Activated effector memory CD4-positive, alpha-beta T cell treated with Interleukin-2 at 50 U/mL for 16 hours (primary cell): ENCODE data around the gene RGS19.
"Not testable (repeated sequence)": the region's sequence is repeated elsewhere in the genome, so short reads cannot be mapped to it uniquely, and the experiment has no call there.

Experiments used
- DNase-seq: peaks from one replicate; pipeline ENCODE4 v3.0.0-alpha.2; 2020

RGS19 gene

DNA sequence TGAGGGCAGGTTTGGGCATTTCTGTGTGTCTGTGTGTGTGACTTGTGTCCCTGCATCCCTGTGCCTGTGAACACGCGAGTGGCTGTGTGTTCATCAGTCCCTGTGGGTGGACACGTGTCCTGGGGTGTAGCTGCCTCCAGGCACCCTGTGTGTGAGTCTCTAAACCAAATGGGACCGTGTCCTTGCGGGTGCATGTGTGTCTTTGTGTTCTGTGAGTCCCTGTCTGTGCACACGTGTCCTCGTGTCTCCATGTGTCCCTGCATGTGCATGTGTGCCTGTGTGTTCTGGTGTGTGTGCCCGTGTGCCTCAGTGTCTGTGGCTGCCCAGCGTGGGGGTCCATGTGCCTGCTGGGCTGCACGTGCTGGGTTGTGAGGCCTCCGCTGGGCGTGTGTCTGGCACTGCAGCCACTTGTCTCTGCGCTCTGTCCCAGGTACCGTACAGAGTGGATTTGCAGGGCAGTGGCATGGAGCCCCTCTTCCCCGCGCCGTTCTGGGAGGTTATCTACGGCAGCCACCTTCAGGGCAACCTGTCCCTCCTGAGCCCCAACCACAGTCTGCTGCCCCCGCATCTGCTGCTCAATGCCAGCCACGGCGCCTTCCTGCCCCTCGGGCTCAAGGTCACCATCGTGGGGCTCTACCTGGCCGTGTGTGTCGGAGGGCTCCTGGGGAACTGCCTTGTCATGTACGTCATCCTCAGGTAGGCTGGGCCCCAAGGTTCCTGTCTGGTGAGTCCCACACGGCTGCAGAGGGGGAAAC, 13.1 kb upstream of the RGS19 start:
- no peak for DNase-seq

DNA sequence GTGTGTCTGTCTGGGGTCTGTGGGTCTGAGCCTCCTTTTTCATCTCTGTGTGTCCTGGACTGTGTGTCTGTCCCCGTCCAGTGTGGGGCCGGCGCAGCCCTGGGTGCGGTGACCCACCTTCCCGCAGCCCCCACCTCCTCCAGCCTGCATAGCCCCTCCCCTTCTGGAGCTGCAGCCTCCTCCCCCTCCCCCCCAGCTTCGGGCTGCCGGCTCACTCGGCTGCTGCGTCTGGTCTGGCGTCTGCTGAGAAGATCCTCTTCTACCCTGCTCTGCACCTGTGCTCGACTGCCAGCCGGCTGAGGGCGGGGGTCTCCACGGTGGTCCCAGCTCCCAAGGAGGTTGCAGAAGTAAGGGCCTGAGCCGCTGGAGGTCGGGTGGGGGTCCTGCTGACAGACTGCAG, 12.5 kb upstream of the RGS19 start:
- no peak for DNase-seq

DNA sequence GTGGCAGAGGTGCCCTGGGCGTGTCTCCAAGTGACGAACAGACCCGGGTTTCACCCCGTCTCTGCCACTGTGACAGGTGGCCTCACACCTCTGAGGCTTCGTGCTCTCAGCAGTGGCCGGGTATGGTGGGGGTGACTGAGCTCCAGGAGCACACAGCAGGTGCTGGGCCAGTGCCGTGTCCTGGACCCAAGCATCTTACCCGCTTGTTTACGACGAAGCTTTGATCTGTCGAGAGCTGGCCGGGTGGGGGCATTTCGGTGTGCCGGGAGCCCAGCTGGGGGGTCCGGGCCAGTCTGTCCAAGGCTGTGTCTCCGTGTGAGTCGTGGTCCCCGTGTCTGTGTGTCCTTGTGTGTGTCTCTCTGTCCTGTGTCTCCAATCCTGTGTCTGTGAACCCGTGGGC, 12.0 kb upstream of the RGS19 start:
- DNase-seq: no peak

DNA sequence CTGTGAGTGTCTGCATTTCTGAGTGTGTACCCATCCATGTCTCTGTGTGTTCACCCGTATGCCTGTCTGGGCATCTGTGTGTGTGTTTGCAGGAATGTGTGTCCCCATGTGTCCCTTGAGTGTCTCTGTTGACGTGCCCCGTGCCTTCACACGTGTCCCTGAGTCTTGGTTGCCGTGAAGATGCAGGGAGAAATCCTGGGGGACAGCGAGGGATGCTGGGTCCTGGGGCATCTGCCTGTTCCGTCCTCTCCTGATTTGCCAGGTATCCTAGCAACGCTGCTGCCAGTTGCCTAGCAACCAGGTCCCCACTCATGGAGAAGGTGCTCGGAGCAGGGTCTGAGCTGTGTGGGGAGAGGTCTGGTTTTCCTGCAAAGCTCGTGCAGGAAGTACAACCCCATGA, 10.8 kb upstream of the RGS19 start:
- no peak for DNase-seq

DNA sequence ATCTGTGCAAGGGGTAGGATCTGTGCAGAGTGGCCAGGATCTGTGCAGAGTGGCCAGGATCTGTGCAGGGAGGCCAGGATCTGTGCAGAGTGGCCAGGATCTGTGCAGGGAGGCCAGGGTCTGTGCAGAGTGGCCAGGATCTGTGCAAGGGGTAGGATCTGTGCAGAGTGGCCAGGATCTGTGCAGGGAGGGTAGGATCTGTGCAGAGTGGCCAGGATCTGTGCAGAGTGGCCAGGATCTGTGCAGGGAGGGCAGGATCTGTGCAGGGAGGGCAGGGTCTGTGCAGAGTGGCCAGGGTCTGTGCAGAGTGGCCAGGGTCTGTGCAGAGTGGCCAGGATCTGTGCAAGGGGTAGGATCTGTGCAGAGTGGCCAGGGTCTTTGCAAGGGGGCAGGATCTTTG, 9.3 kb upstream of the RGS19 start:
- DNase-seq: not testable (repeated sequence)

DNA sequence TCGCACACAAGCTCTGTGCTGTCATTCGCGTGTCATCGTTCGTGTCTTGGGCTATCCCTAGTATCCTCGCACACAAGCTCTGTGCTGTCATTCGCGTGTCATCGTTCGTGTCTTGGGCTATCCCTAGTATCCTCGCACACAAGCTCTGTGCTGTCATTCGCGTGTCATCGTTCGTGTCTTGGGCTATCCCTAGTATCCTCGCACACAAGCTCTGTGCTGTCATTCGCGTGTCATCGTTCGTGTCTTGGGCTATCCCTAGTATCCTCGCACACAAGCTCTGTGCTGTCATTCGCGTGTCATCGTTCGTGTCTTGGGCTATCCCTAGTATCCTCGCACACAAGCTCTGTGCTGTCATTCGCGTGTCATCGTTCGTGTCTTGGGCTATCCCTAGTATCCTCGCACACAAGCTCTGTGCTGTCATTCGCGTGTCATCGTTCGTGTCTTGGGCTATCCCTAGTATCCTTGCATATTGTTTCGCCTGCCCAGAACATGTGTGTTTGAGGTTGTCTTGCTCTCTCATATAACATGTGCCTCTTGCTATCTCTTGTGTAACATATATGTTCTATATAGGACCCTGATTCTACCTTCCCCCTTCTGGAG, 8.0 kb upstream of the RGS19 start:
- not testable (repeated sequence) for DNase-seq

DNA sequence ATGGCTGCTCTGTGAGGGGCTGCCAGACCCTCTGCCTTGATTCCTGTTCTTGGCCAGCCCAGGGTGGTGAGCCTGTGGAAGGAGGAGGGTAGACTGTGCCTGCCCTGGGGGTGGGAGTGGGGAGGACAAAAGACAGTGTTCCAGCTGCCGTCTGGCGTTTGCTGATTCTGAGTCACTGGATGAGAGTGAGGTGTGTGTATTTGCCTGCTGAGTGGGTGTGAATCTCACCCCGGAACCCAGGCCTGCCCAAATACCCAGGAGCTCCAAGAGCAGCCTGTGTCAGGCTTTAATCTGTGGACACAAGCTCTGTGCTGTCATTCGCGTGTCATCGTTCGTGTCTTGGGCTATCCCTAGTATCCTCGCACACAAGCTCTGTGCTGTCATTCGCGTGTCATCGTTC, 7.5 kb upstream of the RGS19 start:
- no peak for DNase-seq

DNA sequence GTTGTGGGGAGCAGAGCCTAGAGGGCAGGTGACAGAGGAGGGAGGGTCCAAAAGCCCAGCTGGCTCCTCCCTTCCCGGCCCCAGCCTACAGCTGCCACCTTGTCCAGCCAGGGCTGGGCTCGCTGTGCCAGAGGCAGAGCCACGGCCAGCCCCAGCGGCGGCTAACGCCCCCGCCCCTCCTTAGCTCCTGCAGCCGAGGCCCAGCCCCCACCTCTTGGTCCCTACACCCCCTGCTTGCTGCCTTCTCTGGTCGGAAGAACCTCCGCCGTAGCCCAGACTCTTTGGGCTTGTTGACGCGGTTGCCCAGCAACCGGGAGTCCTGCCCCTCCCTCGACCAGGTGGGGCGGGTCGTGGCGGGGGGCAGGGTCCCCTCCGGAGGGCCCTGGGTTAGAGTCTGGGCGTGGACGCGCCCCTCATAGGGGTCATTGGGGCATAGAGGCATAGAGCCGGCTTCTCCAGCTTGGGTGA, 5.4 kb upstream of the RGS19 start:
- DNase-seq: no peak

DNA sequence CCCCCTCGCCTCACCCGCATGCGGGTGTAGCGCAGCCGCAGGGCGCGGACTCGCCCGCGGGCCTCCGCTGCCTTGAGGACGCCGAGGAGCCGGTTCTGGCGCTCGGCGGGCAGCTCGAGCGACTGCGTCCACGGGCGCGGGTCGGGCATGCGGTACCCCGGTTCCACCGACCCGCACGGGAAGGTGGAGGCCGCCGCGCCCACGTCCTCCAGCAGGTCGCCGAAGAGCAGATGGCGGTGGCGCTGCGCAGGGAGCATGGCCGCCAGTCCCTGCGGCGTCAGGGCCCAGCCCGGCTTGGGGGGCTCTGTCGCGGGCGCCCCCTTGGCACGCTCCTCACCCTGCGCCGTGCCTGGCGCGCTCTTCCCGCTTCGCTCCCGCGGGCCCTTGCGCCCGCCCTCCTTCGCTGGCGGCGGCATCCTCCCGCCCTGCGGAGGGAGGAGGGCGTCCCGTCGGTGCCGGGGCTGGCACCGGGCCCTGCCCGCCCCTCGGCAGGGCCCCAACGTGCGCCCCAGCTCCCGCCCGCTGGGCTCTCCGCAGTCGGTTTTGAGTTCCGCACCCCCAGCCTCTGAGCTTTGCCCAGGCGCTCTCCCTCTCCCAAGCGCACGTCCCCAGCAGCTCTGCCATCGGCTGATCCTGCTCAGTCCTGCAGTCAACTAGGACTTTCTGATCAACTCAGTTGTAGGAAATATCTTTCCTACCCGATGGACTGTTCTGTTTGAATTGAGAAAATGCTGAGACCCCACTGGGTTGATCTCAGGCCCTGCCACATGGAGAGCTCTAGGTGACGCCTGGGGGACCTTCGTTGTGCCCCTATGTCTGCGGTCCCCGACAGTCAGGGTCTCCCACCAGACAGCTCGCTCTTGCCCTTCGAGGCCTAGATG, 4.7 kb upstream of the RGS19 start, which contains the start of gene LKAAEAR1:
Gene LKAAEAR1 (minus strand): TSS at position 595 of the 881 bp plus-strand sequence. CDS start 179 bp downstream, at position 416.
- no peak for DNase-seq

DNA sequence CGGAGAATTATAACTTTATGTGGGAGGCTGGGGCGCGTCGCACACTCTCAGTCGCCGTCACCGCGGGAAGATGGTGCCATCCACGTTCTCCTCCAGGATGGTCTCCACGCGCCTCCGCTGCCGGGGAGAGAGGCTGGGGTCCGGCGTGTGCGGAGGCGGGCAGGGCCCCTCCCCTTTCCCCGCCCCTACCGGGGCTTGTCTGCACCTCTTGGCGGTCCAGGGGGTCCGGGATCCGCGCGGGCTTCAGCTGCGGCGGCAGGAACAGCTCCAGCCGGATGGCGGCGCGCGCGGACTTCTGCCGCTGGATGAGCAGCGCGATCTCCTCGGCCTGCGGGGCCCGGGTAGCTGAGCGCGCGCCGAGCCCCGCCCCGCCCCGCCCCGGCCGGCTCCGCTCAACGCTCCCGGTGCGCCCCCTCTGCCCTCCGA, 4.1 kb upstream of the RGS19 start:
- peak; percentile 56 for DNase-seq

DNA sequence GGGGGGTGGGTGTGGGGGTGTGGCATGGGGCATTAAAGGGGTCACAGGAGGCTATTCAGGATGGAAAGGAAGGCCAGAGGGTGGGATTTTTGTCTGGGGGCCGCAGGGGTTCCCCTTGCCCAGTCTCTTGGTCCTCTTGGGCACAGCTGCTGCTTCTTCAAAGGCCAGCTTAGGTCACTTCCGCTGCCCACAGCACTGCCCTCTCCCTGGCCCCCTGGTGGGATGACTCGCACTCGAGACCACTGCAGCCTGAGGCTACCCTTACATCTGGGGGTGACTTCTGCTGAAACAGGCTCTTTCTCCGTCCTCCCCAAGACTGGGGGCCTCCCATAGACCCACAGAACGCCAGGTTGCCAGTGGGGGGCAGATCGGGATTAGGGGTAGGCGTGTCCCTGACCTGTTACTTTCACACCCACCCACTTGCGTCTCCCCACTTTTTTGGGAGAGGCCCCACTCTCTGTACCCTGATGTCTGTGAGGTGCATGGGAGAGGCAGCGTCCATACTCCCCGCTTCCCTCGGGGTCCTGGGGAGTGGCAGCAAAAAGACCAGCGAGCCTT, 3.6 kb upstream of the RGS19 start:
- no peak for DNase-seq

DNA sequence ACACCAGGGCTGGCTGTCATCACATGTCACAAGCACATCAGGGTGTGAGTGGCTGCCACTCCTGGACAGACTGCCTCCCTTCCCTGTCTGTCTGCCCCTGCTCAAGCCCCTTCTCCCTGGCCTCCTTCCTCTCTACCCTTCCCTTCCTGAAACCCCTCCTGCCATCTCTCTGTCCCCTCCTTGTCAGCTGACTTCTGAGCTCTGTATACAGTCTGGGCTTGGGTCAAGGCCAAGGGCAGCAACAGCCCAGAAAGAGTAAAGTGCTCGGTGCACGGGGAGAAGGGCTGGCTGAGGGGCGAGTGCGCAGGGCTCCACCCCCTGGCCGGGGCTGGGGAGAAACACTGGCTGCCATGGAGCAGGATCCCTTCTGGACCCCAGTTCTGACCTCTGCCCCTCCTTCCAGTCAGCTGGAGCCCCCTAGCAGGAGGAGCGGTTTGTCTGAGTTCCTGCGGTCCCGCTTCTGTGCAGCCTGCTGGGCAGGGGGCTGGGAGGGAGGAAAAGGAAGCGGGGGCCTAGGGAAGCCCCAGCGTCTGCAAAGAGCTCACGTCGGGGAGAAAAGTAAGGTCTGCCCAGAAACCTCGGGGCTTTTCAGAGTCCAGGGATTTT, 2.9 kb upstream of the RGS19 start:
- no peak for DNase-seq

DNA sequence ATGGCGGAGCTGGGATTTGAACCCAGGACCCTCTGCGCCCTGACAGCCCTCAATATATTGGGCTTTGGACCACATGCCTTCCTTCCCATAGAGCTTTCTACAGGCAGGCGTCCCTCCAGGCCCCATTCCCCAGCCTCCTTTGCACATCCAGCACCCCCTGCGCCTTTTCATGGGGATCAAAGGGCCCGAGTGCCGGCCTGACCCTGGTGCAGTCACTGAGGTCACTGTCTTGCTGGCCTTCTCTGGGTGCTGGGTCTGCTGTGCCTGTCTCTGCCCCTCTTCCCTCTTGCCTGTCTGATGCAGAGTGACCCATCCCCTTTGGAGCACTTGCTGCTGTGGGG, 2.3 kb upstream of the RGS19 start:
- no peak for DNase-seq

DNA sequence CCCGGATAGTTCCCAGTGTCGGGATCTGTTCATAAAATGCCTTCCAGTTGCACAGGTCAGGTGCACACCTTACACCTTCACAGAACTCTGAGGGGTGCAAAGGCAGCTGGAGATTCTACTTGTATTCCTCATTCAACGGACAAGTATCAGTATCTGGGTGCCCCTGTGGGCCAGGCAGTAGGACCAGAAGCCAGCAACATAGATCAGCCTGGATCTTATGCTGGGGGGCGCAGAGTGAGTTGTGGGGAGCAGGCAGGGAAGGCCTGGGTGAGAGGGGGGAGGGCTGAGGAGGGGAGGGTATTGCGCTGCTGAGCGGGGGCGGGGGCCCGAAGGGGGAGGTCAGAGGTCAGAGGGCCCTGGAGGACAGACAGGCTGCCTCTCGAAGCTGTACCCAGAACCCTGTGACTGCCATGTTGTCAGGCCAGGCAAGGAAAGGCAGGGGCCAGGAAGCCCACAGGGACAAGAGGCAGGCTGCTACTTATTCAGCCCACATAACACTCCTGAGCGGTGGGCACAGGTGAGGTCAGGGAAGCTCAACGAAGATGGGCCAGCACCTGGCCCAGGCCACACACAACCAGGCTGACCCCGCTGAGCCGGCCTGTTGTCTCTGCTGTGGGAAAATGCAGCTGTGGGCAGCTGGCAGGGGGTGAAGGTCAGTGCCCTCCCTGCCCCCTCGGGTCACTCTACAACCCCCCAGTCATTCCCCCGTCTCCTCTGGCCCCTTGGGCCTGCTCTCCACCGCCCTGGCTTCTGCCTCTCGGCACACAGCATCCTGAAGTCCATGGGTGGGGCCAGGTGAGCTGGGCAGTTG, 1.7 kb upstream of the RGS19 start:
- DNase-seq: no peak

DNA sequence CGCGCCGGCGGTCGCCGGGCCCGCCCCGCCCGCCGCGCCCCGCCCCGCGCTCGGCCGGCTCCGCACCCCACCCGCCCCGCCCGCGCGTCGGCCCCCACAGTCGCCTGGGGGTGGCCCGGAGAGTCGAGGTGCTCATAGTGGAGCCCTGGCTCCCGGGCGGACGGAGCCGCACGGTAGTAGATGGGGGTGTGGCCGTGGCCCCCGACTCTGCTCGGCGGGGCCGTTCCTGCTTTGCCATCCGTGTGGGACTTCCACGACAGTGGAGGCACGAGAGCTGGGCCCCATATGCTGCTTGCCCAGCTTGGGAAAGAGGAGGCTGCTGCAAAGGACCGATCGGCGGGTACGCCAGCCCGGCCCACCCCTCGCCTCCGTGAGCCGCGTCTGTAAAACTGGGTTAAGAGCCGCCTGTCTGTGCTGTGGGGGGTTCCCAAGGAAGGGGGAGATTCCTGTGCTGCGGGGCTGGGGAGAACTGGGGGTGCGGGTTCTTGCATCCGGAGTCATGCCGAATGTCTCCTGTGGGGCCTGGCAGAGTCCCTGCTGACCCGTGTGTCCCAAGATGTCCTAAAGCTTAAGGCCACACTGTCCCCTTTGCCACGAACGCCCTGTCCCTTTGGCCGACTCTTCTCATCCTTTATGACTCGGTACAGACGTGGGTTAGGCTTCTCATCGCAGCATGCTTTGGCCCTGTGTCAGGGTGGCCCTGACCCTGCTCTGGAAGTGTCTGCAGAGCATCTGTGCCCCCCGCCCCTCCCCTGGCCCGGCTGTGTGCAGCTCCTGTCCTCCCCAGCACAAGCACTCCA, 895 bp upstream of the RGS19 start, which contains the start of gene OPRL1:
Gene OPRL1 (plus strand): TSS at position 70 of the 800 bp plus-strand sequence. CDS start 12,639 bp downstream, outside the sequence.
- DNase-seq: no peak

DNA sequence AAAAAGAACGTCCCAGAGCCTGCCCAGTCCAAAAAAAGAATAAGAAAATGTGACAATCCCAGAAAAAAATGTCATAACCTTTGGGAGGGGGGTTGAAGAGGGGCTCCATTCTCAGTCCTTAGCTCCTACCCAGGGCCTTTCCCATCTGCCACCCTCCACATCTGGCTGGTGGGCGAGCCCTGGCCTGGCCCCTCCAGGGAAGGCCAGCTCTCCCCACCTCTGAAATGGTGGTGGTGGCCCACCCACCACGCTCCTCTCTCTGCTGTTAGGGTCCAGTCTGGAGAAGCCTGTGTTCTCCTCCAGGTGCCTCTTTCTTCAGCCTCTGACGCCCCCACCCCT, 415 bp downstream of the RGS19 start:
- DNase-seq: no peak

DNA sequence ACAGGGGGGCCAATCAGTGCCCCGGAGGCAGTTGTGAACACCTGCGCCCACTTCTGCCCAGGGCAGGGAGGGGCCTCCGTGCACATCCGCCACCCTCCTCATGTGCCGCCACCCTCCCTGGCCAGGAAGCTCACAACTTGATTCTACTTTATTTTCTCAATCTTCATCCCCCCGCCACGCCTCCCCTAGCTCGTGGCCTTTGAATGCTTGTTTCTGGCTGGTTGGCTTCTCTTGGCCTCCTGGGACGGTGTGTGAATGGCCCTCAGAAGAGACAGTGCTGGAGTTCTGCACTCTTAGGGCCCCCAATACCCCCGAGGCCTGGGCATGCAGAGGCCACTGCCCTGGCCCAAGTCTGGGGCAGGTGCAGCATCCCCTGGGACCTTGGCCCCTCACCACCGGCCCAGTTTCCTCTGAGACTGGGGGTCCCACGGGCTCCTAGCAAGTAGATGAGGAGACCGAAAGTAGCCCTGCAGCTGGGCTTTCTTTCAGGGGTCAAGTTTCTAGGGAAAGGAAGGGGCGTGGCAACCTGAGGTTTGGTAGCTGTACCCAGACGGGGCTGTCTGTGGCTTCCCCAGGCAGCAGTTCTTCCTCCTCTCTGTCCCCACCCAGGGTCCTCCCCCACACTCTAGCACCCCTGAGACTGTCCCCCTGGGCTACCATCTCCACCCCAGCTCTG, 1.3 kb downstream of the RGS19 start:
- peak; percentile 65 for DNase-seq

DNA sequence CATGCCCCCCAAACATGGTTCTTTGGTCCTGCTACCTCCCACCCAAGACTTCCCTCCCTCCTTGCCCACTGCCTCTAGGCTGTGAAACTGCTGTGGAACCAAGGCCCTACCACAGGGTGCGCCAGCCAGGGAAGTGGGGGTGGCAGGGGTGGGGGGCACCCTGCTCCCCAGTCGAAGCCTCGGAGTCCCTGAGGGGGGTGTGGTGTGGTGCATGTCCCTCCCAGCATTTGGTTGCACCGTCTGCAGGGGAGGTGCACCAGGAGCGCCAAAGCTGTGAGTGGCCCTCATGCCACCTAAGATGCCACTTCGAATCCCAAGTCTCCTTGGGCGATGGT, 1.8 kb downstream of the RGS19 start:
- no peak for DNase-seq

DNA sequence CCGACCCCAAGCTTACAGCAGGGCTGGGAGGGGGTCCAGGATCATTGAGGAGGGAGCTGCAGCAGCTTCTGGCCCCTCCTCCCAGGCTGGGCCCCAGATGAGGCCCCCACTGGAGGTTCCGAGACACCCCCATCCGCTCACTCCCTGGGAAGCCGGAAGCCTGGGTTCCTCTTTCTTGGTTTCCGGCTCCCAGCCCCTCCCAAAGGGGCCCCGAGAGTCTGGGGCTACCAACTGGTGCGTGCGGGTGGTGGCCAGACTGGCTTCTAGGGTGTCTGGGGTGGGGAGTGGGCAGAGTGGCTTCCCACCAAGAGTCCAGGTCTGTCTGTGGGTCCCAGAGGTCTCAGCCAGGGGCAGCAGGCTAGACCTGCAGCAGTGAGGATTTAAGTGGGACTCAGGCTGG, 2.2 kb downstream of the RGS19 start:
- peak; percentile 29 for DNase-seq
